Left cardiac atrium (tissue), 4 donors: ENCODE data around the gene FAM221A. TPM values are rescaled to one million over a fixed set of nuclear protein-coding genes. Genes with fewer than 3 reads are reported as not detected.
"Not testable (repeated sequence)": the region's sequence is repeated elsewhere in the genome, so short reads cannot be mapped to it uniquely, and the experiment has no call there.

Experiments used
- ATAC-seq, 2 donors: fragments of 200-7000 bp; cut with Tn5 transposase; one replicate each; pipeline ENCODE4 v1.9.1; 2020; ENCODE audit warnings: mild to moderate bottlenecking in 2 of 2, moderate library complexity in 2 of 2
- DNase-seq: peaks from one replicate; pipeline ENCODE4 v3.0.0-alpha.2; 2020
- intact Hi-C, 2 donors: fragments of 100-400 bp; cut with DNase I; formaldehyde crosslinking; loops; one replicate each; pipeline versions ENCODE4 v1.14.1 to v1.15.1; 2022 to 2023
- total RNA-seq, 2 donors: library from RNA; stranded (reverse); fragmentation: NEBNext Ultra II Directional; extraction: Animal tissue kit (Norgen Biotek cat#: 25700); gene quantifications; one replicate each; pipeline ENCODE4 v1.2.1, GENCODE V29; 2021
- donor health status: DM: no; HTN: yes; CAD: no.
- donor health status: DM: no; HTN: yes; CAD: no; lungs with severe emphysema.
- donor health status: DM: yes; HTN: yes; CAD: no.
- donor health status: Dilated cardiomyopathy.

FAM221A gene
- total RNA-seq, 2 donors from 2014 or later = 3.0 to 4.1 TPM

GRCh38 chr7:23696916-23697441 is 17.0 kb downstream of the FAM221A start:
- ATAC-seq = peak in 1 of 2 donors; percentile 41
- intact Hi-C loops = no loop called here
- DNase-seq = peak; percentile 55

DNA sequence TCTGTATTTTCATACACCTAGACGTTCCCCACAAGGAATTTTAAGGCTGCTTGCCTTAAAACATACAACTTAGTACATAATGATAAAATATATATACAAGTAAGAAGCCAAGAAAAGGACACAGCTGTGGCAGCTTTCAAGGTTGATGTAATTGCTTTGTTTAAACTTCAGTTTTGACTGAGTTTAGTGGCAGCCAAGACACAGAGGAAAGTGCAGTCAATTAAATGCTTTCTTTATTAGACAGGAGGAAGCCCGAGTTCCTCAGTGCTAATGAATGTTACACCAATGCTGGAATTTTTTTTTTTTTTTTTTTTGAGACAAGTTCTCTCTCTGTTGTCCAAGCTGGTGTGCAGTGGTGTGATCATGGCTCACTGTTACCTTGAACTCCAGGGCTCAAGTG is 18.8 kb downstream of the FAM221A start:
- ATAC-seq (no peak), DNase-seq (no peak)
- intact Hi-C loops = no loop called here

- ATAC-seq = no peak
- intact Hi-C loops = no loop called here
- DNase-seq = no peak
Measured at GRCh38 chr7:23700046-23700445, 20.0 kb downstream of the FAM221A start.

GRCh38 chr7:23709081-23709750 is 29.2 kb downstream of the FAM221A start:
- intact Hi-C loops = no loop called here
- no peak for ATAC-seq
- DNase-seq = no peak

DNA sequence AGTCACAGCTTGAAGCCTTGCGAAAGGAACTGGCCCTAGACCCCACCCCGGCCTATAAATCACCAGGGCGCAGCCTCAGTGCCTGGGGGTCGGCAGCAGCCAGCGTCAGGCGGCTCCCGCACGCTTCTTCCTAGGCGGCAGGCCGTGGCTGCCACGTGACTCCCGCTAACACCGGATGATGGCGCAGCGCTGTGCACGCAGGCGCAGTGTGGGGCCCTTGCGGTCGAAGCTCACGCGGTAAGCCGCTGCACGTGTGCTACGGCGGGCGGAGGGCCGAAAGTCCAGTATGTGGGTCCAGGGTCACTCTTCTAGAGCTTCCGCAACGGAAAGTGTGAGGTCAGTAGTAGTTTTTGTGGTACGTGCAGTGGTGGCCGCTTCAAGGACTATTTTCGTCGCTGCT is 30.0 kb downstream of the FAM221A start, which contains the start of gene STK31:
TSS of gene STK31 (plus strand) at position 220 of the 400 bp plus-strand sequence. CDS start at position 287, 67 bp downstream.
- ATAC-seq (no peak), DNase-seq (no peak)
- intact Hi-C loops = loop anchor here (5.0 to 10.0 kb wide), 2 partner anchors 138 to 955 kb away; no protein-coding TSS in a partner anchor

DNA sequence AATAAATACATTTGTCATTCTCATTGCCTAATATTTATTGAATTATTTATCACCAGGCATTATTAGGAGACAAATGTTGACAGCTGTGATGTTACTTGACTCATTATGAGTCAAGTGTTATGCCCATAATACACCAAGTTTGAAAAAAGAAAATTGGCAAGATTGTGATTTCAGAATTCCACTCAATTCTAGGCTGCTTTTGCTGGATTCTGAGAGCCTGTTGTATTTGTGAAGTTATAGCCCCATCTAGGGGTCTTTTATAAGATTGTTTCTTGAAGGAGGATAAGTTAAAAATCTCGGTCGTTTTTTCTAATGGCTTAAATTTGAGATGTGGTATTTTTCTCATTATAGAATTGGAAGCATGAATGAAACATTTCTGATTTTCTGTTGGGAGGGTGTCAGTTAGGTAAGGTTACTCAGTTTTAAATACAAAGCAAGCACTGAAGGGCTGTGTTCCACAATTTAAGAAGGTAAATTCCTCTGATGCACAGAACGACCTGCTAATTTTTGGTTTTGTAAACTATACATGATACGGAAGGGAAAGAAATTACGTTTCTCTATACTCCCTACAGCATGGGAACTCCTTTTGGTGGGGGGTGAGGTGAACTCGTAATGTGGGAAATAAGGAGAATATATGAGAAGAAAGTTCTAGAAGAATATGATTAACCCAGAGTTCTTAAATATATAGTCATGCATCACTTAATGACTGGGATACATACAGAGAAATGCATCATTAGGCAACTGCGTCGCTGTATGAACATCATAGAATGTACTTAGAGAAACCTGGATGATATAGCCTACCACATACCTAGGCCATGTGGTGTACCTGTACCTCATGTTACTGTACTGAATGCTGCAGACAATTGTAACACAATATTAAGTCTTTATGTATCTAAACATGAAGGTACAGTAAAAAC is 32.6 kb downstream of the FAM221A start:
- intact Hi-C loops = loop anchor here (1.0 to 10.0 kb wide), 3 partner anchors 140 to 952 kb away; no protein-coding TSS in a partner anchor
- peak; percentile 67 to 80 for ATAC-seq
- DNase-seq = no peak

- ATAC-seq = no peak
Measured at GRCh38 chr7:23713285-23714149, 33.5 kb downstream of the FAM221A start.

DNA sequence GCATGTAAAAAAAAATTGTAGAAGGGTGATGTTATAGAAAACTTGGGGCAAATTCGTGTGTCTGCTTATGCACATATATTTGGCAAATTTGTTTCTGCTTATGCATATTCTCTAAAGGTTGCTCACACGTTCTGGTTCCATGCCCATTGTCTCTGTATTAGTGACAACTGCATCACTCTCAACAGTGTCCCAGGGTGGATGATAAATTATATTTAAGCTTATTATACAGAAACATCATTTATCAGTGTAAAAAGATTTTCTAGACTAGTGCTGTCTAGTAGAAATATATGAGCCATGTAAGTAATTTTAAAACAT is 34.1 kb downstream of the FAM221A start:
- ATAC-seq (no peak), DNase-seq (no peak)
- intact Hi-C loops = loop anchor here (5.0 to 10.0 kb wide), 2 partner anchors 142 to 951 kb away; no protein-coding TSS in a partner anchor

More at GRCh38 chr7:23713285-23714149, 33.5 kb downstream of the FAM221A start:
- intact Hi-C loops = loop anchor here (5.0 to 10.0 kb wide), 2 partner anchors 141 to 951 kb away; no protein-coding TSS in a partner anchor
- no peak for DNase-seq

DNA sequence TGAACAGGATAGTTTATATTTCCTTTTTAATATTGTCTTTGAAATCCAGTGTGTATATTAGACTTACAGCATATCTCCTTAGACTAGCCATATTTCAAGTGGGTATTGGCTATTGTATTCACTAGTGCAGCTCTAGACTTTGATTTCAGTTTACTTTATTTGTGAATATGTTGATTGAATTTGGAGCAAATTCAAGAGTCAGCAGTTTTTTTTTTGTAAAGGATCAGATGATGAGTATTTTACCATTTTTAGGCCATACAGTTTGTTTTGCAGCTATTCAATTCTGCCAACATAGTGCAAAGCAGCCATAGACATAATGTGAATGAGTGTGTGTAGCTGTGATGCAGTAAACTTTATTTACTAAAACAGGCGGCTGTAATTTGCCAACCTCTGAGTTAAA is 34.6 kb downstream of the FAM221A start:
- DNase-seq (no peak), ATAC-seq (no peak)
- intact Hi-C loops = loop anchor here (5.0 to 10.0 kb wide), 2 partner anchors 142 to 950 kb away; no protein-coding TSS in a partner anchor

DNA sequence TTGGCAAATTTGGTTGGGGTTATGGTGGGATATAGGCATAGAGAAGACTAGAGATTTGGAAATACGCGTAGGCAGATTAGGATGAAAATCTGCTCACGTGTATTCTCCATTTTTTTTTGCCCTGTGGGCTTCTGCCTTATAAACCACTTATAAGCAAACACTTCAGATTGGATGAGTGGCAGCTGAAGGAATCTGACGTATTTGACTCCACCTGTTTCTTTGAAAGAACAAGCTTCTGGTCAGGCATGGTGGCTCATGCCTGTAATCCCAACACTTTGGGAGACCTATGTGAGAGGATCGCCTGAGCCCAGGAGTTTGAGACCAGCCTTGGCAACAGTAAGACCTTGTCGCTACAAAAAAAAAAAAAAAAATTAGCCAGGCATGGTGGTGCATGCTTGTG is 35.1 kb downstream of the FAM221A start:
- ATAC-seq = no peak
- no peak for DNase-seq
- intact Hi-C loops = loop anchor here in 1 of 2 donors (10.0 kb wide), 1 partner anchor 950 kb away; no protein-coding TSS in a partner anchor

GRCh38 chr7:23717788-23718187 is 37.8 kb downstream of the FAM221A start:
- intact Hi-C loops = loop anchor here in 1 of 2 donors (10.0 kb wide), 1 partner anchor 947 kb away; no protein-coding TSS in a partner anchor
- ATAC-seq (no peak), DNase-seq (no peak)

GRCh38 chr7:23721456-23721855 is 41.5 kb downstream of the FAM221A start:
- intact Hi-C loops = no loop called here
- no peak for ATAC-seq

GRCh38 chr7:23722587-23723216 is 42.7 kb downstream of the FAM221A start:
- intact Hi-C loops, ATAC-seq, DNase-seq: not testable (repeated sequence)

More at GRCh38 chr7:23721456-23721855, 41.5 kb downstream of the FAM221A start:
- DNase-seq = no peak

GRCh38 chr7:23724113-23724512 is 44.1 kb downstream of the FAM221A start:
- intact Hi-C loops, DNase-seq, ATAC-seq: not testable (repeated sequence)

DNA sequence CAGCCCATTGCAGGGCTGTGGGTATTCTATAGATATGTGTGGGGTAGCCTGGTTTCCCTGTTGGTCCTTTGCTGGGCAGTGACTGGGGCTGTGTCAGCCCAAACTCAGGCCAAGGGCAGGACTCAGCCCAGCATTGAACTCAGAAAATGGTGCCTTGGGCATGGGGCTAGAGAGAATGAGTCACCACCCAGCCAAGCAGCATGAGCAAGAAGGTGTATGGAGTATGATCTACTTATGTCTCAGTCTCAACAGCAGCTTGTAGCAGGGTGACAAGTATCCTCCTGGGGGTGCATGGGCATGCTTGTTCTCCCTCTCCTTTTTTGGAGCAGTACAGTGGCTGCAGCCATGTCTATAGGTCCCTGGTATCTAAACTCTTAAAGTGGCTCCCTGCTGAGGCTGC is 62.1 kb downstream of the FAM221A start:
- ATAC-seq = no peak
- no peak for DNase-seq
- intact Hi-C loops = no loop called here

- ATAC-seq (no peak), DNase-seq (no peak)
- intact Hi-C loops = no loop called here
Measured at GRCh38 chr7:23743226-23743625, 63.2 kb downstream of the FAM221A start.

DNA sequence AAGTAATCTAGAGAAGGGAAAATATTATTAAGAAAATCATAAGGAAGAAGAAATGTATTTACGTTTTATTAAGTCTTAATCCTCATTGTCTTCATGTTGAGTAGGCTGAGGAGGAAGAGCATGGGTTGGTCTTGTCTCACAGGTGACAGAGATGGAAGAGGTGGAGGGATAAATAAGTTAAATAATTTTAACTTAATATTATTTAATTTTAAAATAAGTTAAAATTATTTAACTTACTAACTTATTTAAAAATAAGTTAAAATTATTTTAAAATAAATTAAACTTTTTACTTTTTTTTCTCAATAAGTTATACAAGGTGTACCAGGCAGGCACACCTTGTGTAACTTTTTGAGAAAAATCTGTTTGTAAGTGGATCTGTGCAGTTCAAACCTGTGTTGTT is 66.6 kb downstream of the FAM221A start:
- intact Hi-C loops = no loop called here
- ATAC-seq (no peak), DNase-seq (no peak)

DNA sequence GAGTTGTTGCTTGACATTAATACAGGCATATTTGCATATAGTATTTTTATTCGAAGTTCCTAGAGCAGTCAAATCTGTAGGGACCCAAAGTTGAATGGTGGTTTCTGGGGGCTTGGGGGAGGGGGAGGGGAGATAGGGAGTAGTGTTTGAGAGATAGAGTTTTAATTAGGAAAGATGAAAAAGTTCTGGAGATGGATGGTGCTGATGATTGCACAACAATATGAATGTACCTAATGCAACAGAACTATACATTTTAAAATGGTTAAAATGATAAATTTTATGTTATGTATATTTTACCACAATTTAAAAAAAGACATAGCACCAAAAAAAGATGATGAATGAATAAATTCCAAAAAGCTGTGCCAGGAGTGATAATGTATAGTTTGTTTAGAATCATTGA is 71.9 kb downstream of the FAM221A start:
- ATAC-seq (no peak), DNase-seq (no peak)
- intact Hi-C loops = no loop called here
